ENCODE results near the gene EIF4G2. TPM values are rescaled to one million over a fixed set of nuclear protein-coding genes. Genes with fewer than 3 reads are reported as not detected.

Gene EIF4G2
- total and polyA plus RNA-seq, 10 of the 15 experiments (the other 5 are each of a cell fraction or from before 2014, with no cell fraction given): 210 to 1,104 (median 713) TPM

DNA sequence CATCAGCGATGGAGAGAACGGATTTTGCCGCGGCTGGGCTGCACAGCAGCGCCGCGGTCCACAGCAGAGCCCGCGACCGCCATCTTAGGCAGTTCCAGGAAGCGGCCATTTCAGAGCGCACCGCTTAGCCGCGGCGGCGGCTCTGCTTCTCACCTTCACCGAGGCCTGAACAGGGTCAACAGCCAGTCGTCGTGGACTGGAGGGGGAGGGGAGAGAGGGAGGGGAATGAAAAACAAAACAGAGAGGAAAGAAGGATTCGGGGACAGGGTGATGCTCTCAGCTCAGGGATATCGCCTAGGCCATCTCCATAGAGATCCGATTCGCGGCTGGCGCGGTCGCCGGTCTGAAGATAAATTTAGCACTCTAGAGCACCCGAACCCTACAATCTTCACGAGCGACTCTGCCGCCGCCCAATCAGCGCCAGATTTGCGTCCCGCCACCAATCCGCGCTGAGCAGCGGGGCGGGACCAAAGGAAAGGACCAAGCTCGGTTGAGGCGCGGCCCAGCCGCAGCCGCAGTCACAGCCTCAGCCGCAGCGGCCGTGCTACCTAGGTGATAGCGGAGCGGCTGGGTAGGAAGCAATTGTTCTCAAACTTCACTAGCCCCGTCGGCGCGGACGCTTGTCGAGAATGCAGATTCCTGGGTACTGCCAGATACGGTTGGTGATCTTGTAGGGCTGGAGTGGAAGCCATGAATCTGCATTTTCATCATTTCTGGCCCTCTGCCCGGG is 49.1 kb upstream of the EIF4G2 start, which contains the start of gene ZBED5 (continued):
- TF ChIP-seq, protein P1, sequence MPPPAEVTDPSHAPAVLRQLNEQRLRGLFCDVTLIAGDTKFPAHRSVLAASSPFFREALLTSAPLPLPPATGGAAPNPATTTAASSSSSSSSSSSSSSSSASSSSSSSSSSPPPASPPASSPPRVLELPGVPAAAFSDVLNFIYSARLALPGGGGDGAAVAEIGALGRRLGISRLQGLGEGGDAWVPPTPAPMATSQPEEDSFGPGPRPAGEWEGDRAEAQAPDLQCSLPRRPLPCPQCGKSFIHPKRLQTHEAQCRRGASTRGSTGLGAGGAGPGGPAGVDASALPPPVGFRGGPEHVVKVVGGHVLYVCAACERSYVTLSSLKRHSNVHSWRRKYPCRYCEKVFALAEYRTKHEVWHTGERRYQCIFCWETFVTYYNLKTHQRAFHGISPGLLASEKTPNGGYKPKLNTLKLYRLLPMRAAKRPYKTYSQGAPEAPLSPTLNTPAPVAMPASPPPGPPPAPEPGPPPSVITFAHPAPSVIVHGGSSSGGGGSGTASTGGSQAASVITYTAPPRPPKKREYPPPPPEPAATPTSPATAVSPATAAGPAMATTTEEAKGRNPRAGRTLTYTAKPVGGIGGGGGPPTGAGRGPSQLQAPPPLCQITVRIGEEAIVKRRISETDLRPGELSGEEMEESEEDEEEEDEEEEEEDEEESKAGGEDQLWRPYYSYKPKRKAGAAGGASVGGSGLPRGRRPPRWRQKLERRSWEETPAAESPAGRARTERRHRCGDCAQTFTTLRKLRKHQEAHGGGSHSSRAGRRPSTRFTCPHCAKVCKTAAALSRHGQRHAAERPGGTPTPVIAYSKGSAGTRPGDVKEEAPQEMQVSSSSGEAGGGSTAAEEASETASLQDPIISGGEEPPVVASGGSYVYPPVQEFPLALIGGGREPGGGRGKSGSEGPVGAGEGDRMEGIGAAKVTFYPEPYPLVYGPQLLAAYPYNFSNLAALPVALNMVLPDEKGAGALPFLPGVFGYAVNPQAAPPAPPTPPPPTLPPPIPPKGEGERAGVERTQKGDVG (CRISPR knock-in tag; IDR thresholded peaks at IDR 0.05): no peak
- TF ChIP-seq HDAC2 (IDR thresholded peaks at IDR 0.05) (no peak), IRF4 (IDR thresholded peaks at IDR 0.05; ENCODE audit: low read depth, low read length) (no peak; the same call in 1 of the 2 replicates), HDAC6 (IDR thresholded peaks at IDR 0.05; ENCODE audit: unreplicated experiment) (no peak), NKRF (conservative IDR thresholded peaks at IDR 0.05) (peak; percentile 38), ZNF687 (IDR thresholded peaks at IDR 0.05) (no peak; the same call in 1 of the 2 replicates), NFYB (IDR thresholded peaks at IDR 0.05; ENCODE audit: insufficient read depth, low read depth, low read length) (peak; percentile 88), NFYA (IDR thresholded peaks at IDR 0.05; ENCODE audit: borderline replicate concordance, low read depth, low read length) (peak; percentile 45), ZZZ3 (IDR thresholded peaks at IDR 0.05; ENCODE audit: control insufficient read depth, insufficient read length, low read depth) (no peak)
- TF ChIP-seq, protein P2, sequence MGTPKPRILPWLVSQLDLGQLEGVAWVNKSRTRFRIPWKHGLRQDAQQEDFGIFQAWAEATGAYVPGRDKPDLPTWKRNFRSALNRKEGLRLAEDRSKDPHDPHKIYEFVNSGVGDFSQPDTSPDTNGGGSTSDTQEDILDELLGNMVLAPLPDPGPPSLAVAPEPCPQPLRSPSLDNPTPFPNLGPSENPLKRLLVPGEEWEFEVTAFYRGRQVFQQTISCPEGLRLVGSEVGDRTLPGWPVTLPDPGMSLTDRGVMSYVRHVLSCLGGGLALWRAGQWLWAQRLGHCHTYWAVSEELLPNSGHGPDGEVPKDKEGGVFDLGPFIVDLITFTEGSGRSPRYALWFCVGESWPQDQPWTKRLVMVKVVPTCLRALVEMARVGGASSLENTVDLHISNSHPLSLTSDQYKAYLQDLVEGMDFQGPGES (IDR thresholded peaks at IDR 0.05): peak; percentile 71
- TF ChIP-seq, protein P3, sequence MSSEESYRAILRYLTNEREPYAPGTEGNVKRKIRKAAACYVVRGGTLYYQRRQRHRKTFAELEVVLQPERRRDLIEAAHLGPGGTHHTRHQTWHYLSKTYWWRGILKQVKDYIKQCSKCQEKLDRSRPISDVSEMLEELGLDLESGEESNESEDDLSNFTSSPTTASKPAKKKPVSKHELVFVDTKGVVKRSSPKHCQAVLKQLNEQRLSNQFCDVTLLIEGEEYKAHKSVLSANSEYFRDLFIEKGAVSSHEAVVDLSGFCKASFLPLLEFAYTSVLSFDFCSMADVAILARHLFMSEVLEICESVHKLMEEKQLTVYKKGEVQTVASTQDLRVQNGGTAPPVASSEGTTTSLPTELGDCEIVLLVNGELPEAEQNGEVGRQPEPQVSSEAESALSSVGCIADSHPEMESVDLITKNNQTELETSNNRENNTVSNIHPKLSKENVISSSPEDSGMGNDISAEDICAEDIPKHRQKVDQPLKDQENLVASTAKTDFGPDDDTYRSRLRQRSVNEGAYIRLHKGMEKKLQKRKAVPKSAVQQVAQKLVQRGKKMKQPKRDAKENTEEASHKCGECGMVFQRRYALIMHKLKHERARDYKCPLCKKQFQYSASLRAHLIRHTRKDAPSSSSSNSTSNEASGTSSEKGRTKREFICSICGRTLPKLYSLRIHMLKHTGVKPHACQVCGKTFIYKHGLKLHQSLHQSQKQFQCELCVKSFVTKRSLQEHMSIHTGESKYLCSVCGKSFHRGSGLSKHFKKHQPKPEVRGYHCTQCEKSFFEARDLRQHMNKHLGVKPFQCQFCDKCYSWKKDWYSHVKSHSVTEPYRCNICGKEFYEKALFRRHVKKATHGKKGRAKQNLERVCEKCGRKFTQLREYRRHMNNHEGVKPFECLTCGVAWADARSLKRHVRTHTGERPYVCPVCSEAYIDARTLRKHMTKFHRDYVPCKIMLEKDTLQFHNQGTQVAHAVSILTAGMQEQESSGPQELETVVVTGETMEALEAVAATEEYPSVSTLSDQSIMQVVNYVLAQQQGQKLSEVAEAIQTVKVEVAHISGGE (CRISPR knock-in tag; IDR thresholded peaks at IDR 0.05): no peak

All from GM12878 (cell line).